Transverse colon (tissue), 3 donors: Measurements from ENCODE around the gene TTC12.

Experiments used
- POLR2A ChIP-seq: fragments of 450-650 bp; IDR thresholded peaks from one replicate; pipeline ENCODE4 v1.6.1; 2016; ENCODE audit warnings: antibody characterized with exemption, mild to moderate bottlenecking, moderate library complexity
- TF ChIP-seq, protein P1 (sequence below), 5 experiments: fragments of 200-600 bp in 3 of 5; fragments of 450-650 bp in 2 of 5; sonication (generic) in 3 of 5; IDR thresholded peaks; 1 replicate in 2 of 5; 2 replicates in 3 of 5; pipeline ENCODE4 v1.5.1; 2016 to 2017; ENCODE audit warnings: antibody characterized with exemption in 5 of 5, inconsistent platforms in 3 of 5, mild to moderate bottlenecking in 2 of 5, moderate library complexity in 1 of 5

DNA sequence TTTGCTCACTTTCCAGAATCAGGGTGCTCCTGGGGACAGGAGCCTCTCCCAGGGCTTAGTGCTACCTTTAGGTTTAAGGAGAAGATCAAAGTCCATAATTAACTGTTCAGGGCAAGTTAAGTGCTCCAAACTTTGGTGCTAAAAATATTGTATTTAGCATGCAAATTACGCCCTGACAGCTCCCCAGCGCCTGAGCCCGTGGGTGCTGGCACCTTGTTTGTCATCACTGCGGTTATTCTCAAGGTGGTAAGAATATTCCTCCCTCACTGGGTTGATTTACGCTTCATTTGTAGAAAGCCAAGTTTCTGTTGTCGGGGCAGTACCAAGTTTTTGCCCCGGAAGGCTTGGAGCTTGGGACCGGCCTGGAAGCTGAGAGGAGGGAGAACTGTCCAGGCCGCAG, 94.5 kb downstream of the TTC12 start:
- TF ChIP-seq, protein P1, sequence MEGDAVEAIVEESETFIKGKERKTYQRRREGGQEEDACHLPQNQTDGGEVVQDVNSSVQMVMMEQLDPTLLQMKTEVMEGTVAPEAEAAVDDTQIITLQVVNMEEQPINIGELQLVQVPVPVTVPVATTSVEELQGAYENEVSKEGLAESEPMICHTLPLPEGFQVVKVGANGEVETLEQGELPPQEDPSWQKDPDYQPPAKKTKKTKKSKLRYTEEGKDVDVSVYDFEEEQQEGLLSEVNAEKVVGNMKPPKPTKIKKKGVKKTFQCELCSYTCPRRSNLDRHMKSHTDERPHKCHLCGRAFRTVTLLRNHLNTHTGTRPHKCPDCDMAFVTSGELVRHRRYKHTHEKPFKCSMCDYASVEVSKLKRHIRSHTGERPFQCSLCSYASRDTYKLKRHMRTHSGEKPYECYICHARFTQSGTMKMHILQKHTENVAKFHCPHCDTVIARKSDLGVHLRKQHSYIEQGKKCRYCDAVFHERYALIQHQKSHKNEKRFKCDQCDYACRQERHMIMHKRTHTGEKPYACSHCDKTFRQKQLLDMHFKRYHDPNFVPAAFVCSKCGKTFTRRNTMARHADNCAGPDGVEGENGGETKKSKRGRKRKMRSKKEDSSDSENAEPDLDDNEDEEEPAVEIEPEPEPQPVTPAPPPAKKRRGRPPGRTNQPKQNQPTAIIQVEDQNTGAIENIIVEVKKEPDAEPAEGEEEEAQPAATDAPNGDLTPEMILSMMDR (IDR thresholded peaks at IDR 0.05), result no peak
- no peak for TF ChIP-seq POLR2A
